K562 (cell line): ENCODE measurements around the gene SH3TC1. TPM values are rescaled to one million over a fixed set of nuclear protein-coding genes. Genes with fewer than 3 reads are reported as not detected.

ENCODE experiments used
- ATAC-seq: fragments of 200-7000 bp; cut with Tn5 transposase; 3 replicates; pipeline ENCODE4 v1.9.1; 2020; ENCODE audit warnings: moderate library complexity
- BruUV-seq: library from RNA; stranded (reverse); fragments of 400-500 nt; replicated peaks from 2 replicates; lab custom pipeline; 2021; lab: Mats Ljungman, UMichigan
- CTCF ChIA-PET: fragments of 300-600 bp; formaldehyde crosslinking; extraction: SDS; loops from one replicate; lab custom pipeline; 2021; ENCODE audit warnings: low intra/inter-chr PET ratio; lab: Yijun Ruan, JAX
- POLR2A ChIA-PET: fragments of 300-600, 350-650 bp; sonication (Branson Sonifier 250); formaldehyde crosslinking; extraction: SDS; loops from one replicate; lab custom pipeline; 2021; ENCODE audit warnings: antibody characterized with exemption, inconsistent platforms; lab: Yijun Ruan, JAX
- DNase-seq, 4 experiments: peaks; one replicate each; pipeline versions ENCODE4 v3.0.0 to v3.0.0-alpha.2; 2011 to 2018; ENCODE audit warnings: low spot score in 3 of 4, mixed read lengths in 3 of 4; ENCODE audit errors: extremely low read depth in 1 of 4
- FAIRE-seq: peaks from 2 replicates; lab custom pipeline; 2011; peaks lifted over from hg19 to GRCh38; lab: Jason Lieb, UNC
- H2AFZ ChIP-seq: 2 replicates; pipeline ENCODE4 v1.6.0; 2011; ENCODE audit warnings: low read depth, low read length, control low read depth, inconsistent platforms
- H3K27ac ChIP-seq: fragments of 200-600 bp; 3 replicates; pipeline ENCODE4 v1.8.0; 2011; ENCODE audit warnings: low read depth, mild to moderate bottlenecking, control low read depth, inconsistent platforms, low read length, moderate library complexity, mixed read lengths; ENCODE audit errors: extremely low read depth
- H3K27me3 ChIP-seq, 2 experiments: fragments of 300-600 bp in 1 of 2; 2 replicates in 1 of 2; 3 replicates in 1 of 2; pipeline versions ENCODE4 v1.6.0 to v1.8.0; 2011; ENCODE audit warnings: inconsistent platforms in 2 of 2, low read length in 2 of 2, mild to moderate bottlenecking in 1 of 2, mixed read lengths in 1 of 2, moderate library complexity in 1 of 2; ENCODE audit not compliant: control insufficient read depth in 2 of 2, insufficient read depth in 2 of 2
- H3K36me3 ChIP-seq: fragments of 300-600 bp; 3 replicates; pipeline ENCODE4 v1.8.0; 2011; ENCODE audit warnings: mild to moderate bottlenecking, low read length, inconsistent platforms; ENCODE audit not compliant: control insufficient read depth, insufficient read depth
- H3K4me1 ChIP-seq, 2 experiments: fragments of 200-600 bp in 1 of 2; replicated peaks in 1 of 2; 2 replicates in 1 of 2; 3 replicates in 1 of 2; pipeline versions ENCODE4 v1.5.1 to v1.8.0; 2011; ENCODE audit warnings: inconsistent platforms in 2 of 2, low read length in 2 of 2, mild to moderate bottlenecking in 1 of 2, mixed read lengths in 1 of 2, moderate library complexity in 1 of 2; ENCODE audit not compliant: control insufficient read depth in 2 of 2, insufficient read depth in 2 of 2
- H3K4me2 ChIP-seq: 2 replicates; pipeline ENCODE4 v1.6.1; 2011; ENCODE audit warnings: low read length, control low read depth, inconsistent platforms, mixed read lengths; ENCODE audit not compliant: insufficient read depth
- H3K4me3 ChIP-seq: fragments of 200-600 bp; sonication (generic), shearing (Covaris generic); 2 replicates; pipeline ENCODE4 v1.5.1; 2016; ENCODE audit warnings: control low read depth, inconsistent platforms
- H3K79me2 ChIP-seq: fragments of 200-600 bp; 3 replicates; pipeline ENCODE4 v1.8.0; 2011; ENCODE audit warnings: low read length, inconsistent platforms; ENCODE audit not compliant: control insufficient read depth, insufficient read depth
- H3K9ac ChIP-seq, 2 experiments: 2 replicates each; pipeline versions ENCODE4 v1.6.0 to v1.6.1; 2011; ENCODE audit warnings: low read depth in 2 of 2, low read length in 2 of 2, control low read depth in 1 of 2, inconsistent platforms in 1 of 2, mild to moderate bottlenecking in 1 of 2, mixed read lengths in 1 of 2; ENCODE audit not compliant: insufficient read depth in 1 of 2
- H3K9me1 ChIP-seq: one replicate; pipeline ENCODE4 v1.6.0; 2011; ENCODE audit warnings: inconsistent platforms, mild to moderate bottlenecking, low read length, moderate library complexity; ENCODE audit not compliant: control insufficient read depth, insufficient read depth
- H3K9me3 ChIP-seq: replicated peaks from 2 replicates; pipeline ENCODE4 v1.5.1; 2011; ENCODE audit warnings: low read depth, low read length, inconsistent platforms; ENCODE audit not compliant: control insufficient read depth, insufficient read depth
- H4K20me1 ChIP-seq: replicated peaks from 2 replicates; pipeline ENCODE4 v1.6.1; 2011; ENCODE audit warnings: low read length, inconsistent platforms, mixed read lengths; ENCODE audit not compliant: control insufficient read depth, insufficient read depth
- CEBPG ChIP-seq, 3 experiments: fragments of 200-800 bp in 1 of 3; sonication (Bioruptor generic) in 1 of 3; sonication (generic) in 1 of 3; formaldehyde crosslinking in 1 of 3; IDR thresholded peaks in 2 of 3; conservative IDR thresholded peaks in 1 of 3; 2 replicates each; pipeline versions ENCODE4 v1.6.1 to v1.8.0; 2016 to 2022; ENCODE audit warnings: missing compliant biosample characterization in 2 of 3, missing genetic modification characterization in 2 of 3, mild to moderate bottlenecking in 1 of 3, missing genetic modification reagents in 1 of 3
- ETV5 ChIP-seq: sonication (generic); formaldehyde crosslinking; IDR thresholded peaks from 2 replicates; pipeline ENCODE4 v1.4.0; 2020; ENCODE audit warnings: low read depth, mild to moderate bottlenecking, missing genetic modification reagents
- HNRNPH1 ChIP-seq: fragments of 200-400 bp; formaldehyde crosslinking; optimal IDR thresholded peaks from 2 replicates; pipeline ENCODE3; 2017; ENCODE audit warnings: low read depth, mild to moderate bottlenecking, low read length, moderate library complexity
- SMARCA5 ChIP-seq: fragments of 450-650 bp; IDR thresholded peaks from 2 replicates; pipeline ENCODE4 v1.6.1; 2016
- ZNF551 ChIP-seq: fragments of 250-450 bp; sonication (Bioruptor Pico); IDR thresholded peaks from 2 replicates; pipeline ENCODE4 v1.5.0; 2021; ENCODE audit warnings: mild to moderate bottlenecking, moderate library complexity
- ZNF589 ChIP-seq: fragments of 200-800 bp; sonication (Bioruptor generic); IDR thresholded peaks from 2 replicates; pipeline ENCODE4 v1.6.1; 2016; ENCODE audit warnings: low read depth, missing genetic modification characterization, missing compliant biosample characterization
- WGBS: fragments of 100-300 bp; shearing (Covaris generic); methylation state at CpG from one replicate; pipeline ENCODE4 v1.1.6; 2016; ENCODE audit warnings: low coverage, mixed read lengths; ENCODE audit not compliant: insufficient coverage; ENCODE audit errors: missing lambda C conversion rate; 5-methylcytosine and 5-hydroxymethylcytosine counted together
- in situ Hi-C: fragments of 300-500 bp; cut with MboI; formaldehyde crosslinking; loops from 4 replicates; pipeline ENCODE4 v1.15.0; 2018; ENCODE audit warnings: inconsistent platforms, mixed read lengths
- intact Hi-C: fragments of 100-400 bp; cut with micrococcal nuclease; formaldehyde crosslinking; loops from 2 replicates; pipeline ENCODE4 v1.14.2; 2022
- polyA plus RNA-seq, 8 experiments: library from polyadenylated mRNA; depleted of rRNA in 4 of 8; stranded (reverse) in 5 of 8; unstranded in 3 of 8; fragments of >200 nt; fragmentation: Nextera tagmentation in 2 of 8; fragmentation: Illumina TruSeq in 1 of 8; extraction: Ambion mirVana in 2 of 8; extraction: Trizol in 1 of 8; gene quantifications; 2 replicates each; pipeline versions ENCODE4 v1.2.1 to v1.2.3, GENCODE V29; 2011 to 2014; ENCODE audit warnings: inconsistent platforms in 1 of 8, missing spikeins in 1 of 8
- total RNA-seq, 7 experiments: library from RNA; depleted of rRNA in 6 of 7; stranded (reverse); fragments of >200 nt in 6 of 7; fragmentation: Illumina TruSeq in 2 of 7; extraction: Trizol in 2 of 7; gene quantifications; 2 replicates each; pipeline versions ENCODE4 v1.2.1 to v1.2.3, GENCODE V29; 2011 to 2021; ENCODE audit warnings: low replicate concordance in 1 of 7
- TF ChIP-seq, protein P1 (sequence below), 2 experiments: fragments of 450-650 bp in 1 of 2; sonication (generic) in 1 of 2; formaldehyde crosslinking in 1 of 2; IDR thresholded peaks in 1 of 2; conservative IDR thresholded peaks in 1 of 2; 2 replicates each; pipeline versions ENCODE4 v1.6.1 to v1.8.1; 2016 to 2023; ENCODE audit warnings: mild to moderate bottlenecking in 2 of 2, moderate library complexity in 2 of 2, inconsistent platforms in 1 of 2, missing genetic modification reagents in 1 of 2

SH3TC1 gene
- total and polyA plus RNA-seq, 9 of the 15 experiments (the other 6 are each of a cell fraction or from before 2014, with no cell fraction given) = 0.04 to 2.1 (median 0.48) TPM; not detected in 1

DNA sequence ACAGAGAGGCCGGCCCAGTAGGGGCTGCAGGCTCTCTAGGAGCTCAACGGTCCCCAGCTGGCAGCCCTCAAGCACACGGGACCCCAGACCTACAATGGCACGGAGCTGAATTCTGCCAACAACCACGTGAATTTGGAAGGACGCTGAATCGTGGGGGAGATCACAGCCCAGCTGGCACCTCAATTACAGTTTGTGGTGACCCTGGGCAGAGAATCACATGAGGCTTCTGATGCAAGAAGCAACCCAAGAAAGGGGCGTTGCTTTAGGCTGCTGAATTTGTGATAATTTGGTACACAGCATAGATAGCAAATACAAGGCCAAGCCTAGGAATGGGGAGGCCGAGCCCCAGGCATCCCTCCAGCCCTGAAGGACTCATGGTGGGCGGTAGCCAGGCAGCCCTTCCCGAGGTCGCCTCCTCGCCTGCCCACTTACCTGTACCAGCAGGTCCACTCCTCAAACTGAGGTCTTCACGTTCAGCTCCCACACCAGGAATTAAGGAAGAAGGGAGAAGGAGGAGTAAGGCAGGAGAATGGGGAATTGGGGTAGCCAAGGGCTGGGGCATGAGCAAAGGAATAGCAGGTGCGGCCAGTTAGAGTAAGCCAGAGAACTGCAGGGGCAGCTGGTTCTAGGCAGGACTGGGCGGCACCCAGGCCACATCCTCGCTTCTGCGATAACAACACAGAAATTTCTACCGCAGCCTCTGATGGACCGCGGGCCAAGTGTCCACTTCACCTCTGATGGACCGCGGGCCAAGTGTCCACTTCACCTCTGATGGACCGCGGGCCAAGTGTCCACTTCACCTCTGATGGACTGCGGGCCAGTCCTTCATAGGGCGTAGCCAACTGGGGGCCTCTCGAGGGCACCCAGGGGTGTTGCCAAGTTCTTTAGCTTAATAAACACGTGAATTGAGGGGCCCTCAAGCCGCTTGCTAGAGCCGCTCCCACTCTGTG is 47.1 kb downstream of the SH3TC1 start:
- no peak for FAIRE-seq

More for the DNA sequence above, 47.1 kb downstream of the SH3TC1 start:
- Histone ChIP-seq H2AFZ (no peak overlapping the region), H3K9ac (no peak overlapping the region), H3K4me3 (no peak overlapping the region), H3K9me3 (no peaks in the 10 kb centered on the region), H3K4me2 (no peak overlapping the region), H3K36me3 (no peaks in the 10 kb centered on the region), H4K20me1 (no peaks in the 10 kb centered on the region; the same call in 1 of the 2 replicates), H3K9me1 (no peaks in the 10 kb centered on the region), H3K4me1 (peaks cover 6 to 22% of the 10 kb centered on the region in 2 experiments; a peak in 3 of 5 replicates), H3K27ac (no peak overlapping the region), H3K79me2 (no peaks in the 10 kb centered on the region), H3K27me3 (peaks cover 0 to 54% of the 10 kb centered on the region in 2 experiments; a peak in 3 of 5 replicates)
- WGBS = 27% methylated on average over 29 of the region's 31 CpGs
- TF ChIP-seq HNRNPH1 = no peak
- 0 out of 2 replicates have a peak, but pooled peaks have one; percentile 20 for TF ChIP-seq ZNF589 (CRISPR knock-in tag)
- no peak for TF ChIP-seq ETV5
- no peak for TF ChIP-seq ZNF551 (CRISPR knock-in tag)
- no peak for TF ChIP-seq CEBPG (CRISPR knock-in tag; IDR thresholded peaks at IDR 0.05)
- peak in 1 of 2 experiments; percentile 36; a peak in 1 of 4 replicates for TF ChIP-seq CEBPG (tag; conservative IDR thresholded peaks at IDR 0.05 in 1 of 2, IDR thresholded peaks at IDR 0.05 in 1 of 2)
- TF ChIP-seq SMARCA5 = no peak
- TF ChIP-seq, protein P1, sequence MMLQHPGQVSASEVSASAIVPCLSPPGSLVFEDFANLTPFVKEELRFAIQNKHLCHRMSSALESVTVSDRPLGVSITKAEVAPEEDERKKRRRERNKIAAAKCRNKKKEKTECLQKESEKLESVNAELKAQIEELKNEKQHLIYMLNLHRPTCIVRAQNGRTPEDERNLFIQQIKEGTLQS (IDR thresholded peaks at IDR 0.05) = no peak
- TF ChIP-seq, protein P1 (CRISPR knock-in tag; conservative IDR thresholded peaks at IDR 0.05) = no peak
- ChIA-PET POLR2A (interaction anchor here (0.9 kb wide), 1 partner anchor 24 kb away, joined by 3 read pairs; no protein-coding TSS in a partner anchor), CTCF (no interaction called here)
- DNase-seq = no peak
- BruUV-seq = no TSS peak
- in situ Hi-C loops = no loop called here
- intact Hi-C loops = loop anchor here (10.0 kb wide), 1 partner anchor 59 kb away; no protein-coding TSS in a partner anchor
- ATAC-seq = no peak
